Renal cortex interstitium (tissue), 11 donors: ENCODE data around the gene MASP2. TPM values are rescaled to one million over a fixed set of nuclear protein-coding genes. Genes with fewer than 3 reads are reported as not detected.
"Not testable (repeated sequence)": the region's sequence is repeated elsewhere in the genome, so short reads cannot be mapped to it uniquely, and the experiment has no call there.

Experiments
- DNase-seq, 11 donors: peaks; one replicate each; pipeline ENCODE4 v3.0.0-alpha.2; 2013; ENCODE audit warnings: low read depth in 9 of 11, low spot score in 4 of 11; ENCODE audit errors: extremely low read depth in 1 of 11
- polyA plus RNA-seq, 3 donors: library from polyadenylated mRNA; unstranded; fragments of 120-200 nt; gene quantifications; one replicate each; pipeline ENCODE4 v1.2.1, GENCODE V29; 2013; ENCODE audit not compliant: insufficient read length in 3 of 3

Gene MASP2
- polyA plus RNA-seq, 3 donors = 4.6 to 9.6 (median 5.8) TPM

GRCh38 chr1:11044086-11044848, 2.8 kb downstream of the MASP2 start:
- no peak for DNase-seq

GRCh38 chr1:11042995-11043874, 3.8 kb downstream of the MASP2 start:
- no peak for DNase-seq

- DNase-seq = no peak
Measured at GRCh38 chr1:11042065-11042464, 5.0 kb downstream of the MASP2 start.

GRCh38 chr1:11041048-11041447, 6.0 kb downstream of the MASP2 start:
- no peak for DNase-seq

- not testable (repeated sequence) for DNase-seq
Measured at GRCh38 chr1:11040105-11040429, 7.0 kb downstream of the MASP2 start.

GRCh38 chr1:11039351-11040104, 7.5 kb downstream of the MASP2 start:
- DNase-seq = no peak

GRCh38 chr1:11037740-11038182, 9.3 kb downstream of the MASP2 start:
- peak; percentile 68 to 87 (median 78) for DNase-seq

GRCh38 chr1:11037019-11037739, 9.9 kb downstream of the MASP2 start:
- not testable (repeated sequence) for DNase-seq

- no peak for DNase-seq
Measured at GRCh38 chr1:11031624-11032262, 15.3 kb downstream of the MASP2 start.

GRCh38 chr1:11030865-11031264, 16.2 kb downstream of the MASP2 start:
- DNase-seq = no peak

GRCh38 chr1:11028018-11028417, 19.0 kb downstream of the MASP2 start:
- no peak for DNase-seq

- DNase-seq = no peak
Measured at GRCh38 chr1:11027316-11027715, 19.7 kb downstream of the MASP2 start.

GRCh38 chr1:11026903-11027302, 20.1 kb downstream of the MASP2 start:
- no peak for DNase-seq

- no peak for DNase-seq
Measured at GRCh38 chr1:11026052-11026451, 21.0 kb downstream of the MASP2 start.

- DNase-seq = no peak
Measured at GRCh38 chr1:11025618-11026017, 21.4 kb downstream of the MASP2 start.

- DNase-seq = no peak
Measured at GRCh38 chr1:11024874-11025203, 22.2 kb downstream of the MASP2 start.

- DNase-seq = no peak
Measured at GRCh38 chr1:11024154-11024873, 22.7 kb downstream of the MASP2 start.

GRCh38 chr1:11023201-11023600, 23.8 kb downstream of the MASP2 start:
- DNase-seq = no peak
